ENCODE measurements around the gene VCL.
"Not testable (repeated sequence)": the region's sequence is repeated elsewhere in the genome, so short reads cannot be mapped to it uniquely, and the experiment has no call there.

Gene VCL

GRCh38 chr10:73963533-73963932, 34.4 kb upstream of the VCL start:
- not testable (repeated sequence) for H3K27ac ChIP-seq (ENCODE audit: low read depth, low read length)
- H3K4me1 ChIP-seq (ENCODE audit: control insufficient read depth, insufficient read depth, low read length), result peaks cover 29% of the 10 kb centered on the region

GRCh38 chr10:73964743-73965142, 33.2 kb upstream of the VCL start:
- Histone ChIP-seq H3K4me3 (ENCODE audit: low read depth, low read length) (no peak overlapping the region), H3K36me3 (ENCODE audit: control insufficient read depth, insufficient read depth, low read length) (no peaks in the 10 kb centered on the region), H3K27me3 (ENCODE audit: control insufficient read depth, insufficient read depth, low read length) (no peaks in the 10 kb centered on the region), H3K9me3 (ENCODE audit: control insufficient read depth, insufficient read depth, low read length) (no peaks in the 10 kb centered on the region), H3K9ac (ENCODE audit: low read depth, low read length) (no peak overlapping the region), H3K27ac (ENCODE audit: low read depth, low read length) (peak overlapping the region; percentile 100), H3K4me1 (ENCODE audit: control insufficient read depth, insufficient read depth, low read length) (peaks cover 39% of the 10 kb centered on the region)

More at GRCh38 chr10:73963533-73963932, 34.4 kb upstream of the VCL start:
- H3K27me3 ChIP-seq (ENCODE audit: control insufficient read depth, insufficient read depth, low read length); H3K36me3 ChIP-seq (ENCODE audit: control insufficient read depth, insufficient read depth, low read length); H3K9ac ChIP-seq (ENCODE audit: low read depth, low read length); H3K4me3 ChIP-seq (ENCODE audit: low read depth, low read length); H3K9me3 ChIP-seq (ENCODE audit: control insufficient read depth, insufficient read depth, low read length): not testable (repeated sequence)

- H3K27me3 ChIP-seq (ENCODE audit: control insufficient read depth, insufficient read depth, low read length); H3K9me3 ChIP-seq (ENCODE audit: control insufficient read depth, insufficient read depth, low read length); H3K36me3 ChIP-seq (ENCODE audit: control insufficient read depth, insufficient read depth, low read length): not testable (repeated sequence)
- peak overlapping the region; percentile 40 for H3K4me3 ChIP-seq (ENCODE audit: low read depth, low read length)
- H3K27ac ChIP-seq (ENCODE audit: low read depth, low read length), result peak overlapping the region; percentile 100
- peak overlapping the region; percentile 69 for H3K9ac ChIP-seq (ENCODE audit: low read depth, low read length)
- H3K4me1 ChIP-seq (ENCODE audit: control insufficient read depth, insufficient read depth, low read length), result peaks cover 42% of the 10 kb centered on the region
These were observed 32.5 kb upstream of the VCL start for GRCh38 chr10:73965267-73965889.

- Histone ChIP-seq H3K9me3 (ENCODE audit: control insufficient read depth, insufficient read depth, low read length) (no peaks in the 10 kb centered on the region), H3K9ac (ENCODE audit: low read depth, low read length) (peak overlapping the region; percentile 69), H3K36me3 (ENCODE audit: control insufficient read depth, insufficient read depth, low read length) (no peaks in the 10 kb centered on the region), H3K27me3 (ENCODE audit: control insufficient read depth, insufficient read depth, low read length) (no peaks in the 10 kb centered on the region), H3K4me3 (ENCODE audit: low read depth, low read length) (peak overlapping the region; percentile 40), H3K27ac (ENCODE audit: low read depth, low read length) (peak overlapping the region; percentile 100), H3K4me1 (ENCODE audit: control insufficient read depth, insufficient read depth, low read length) (peaks cover 42% of the 10 kb centered on the region)
These were observed 31.8 kb upstream of the VCL start for GRCh38 chr10:73965890-73966768.

GRCh38 chr10:73967022-73967429, 30.9 kb upstream of the VCL start:
- H3K9ac ChIP-seq (ENCODE audit: low read depth, low read length), result peak overlapping the region; percentile 69
- 0 out of 2 replicates have a peak overlapping the region, but pooled peaks have one; percentile 22 for H3K4me3 ChIP-seq (ENCODE audit: low read depth, low read length)
- no peaks in the 10 kb centered on the region for H3K27me3 ChIP-seq (ENCODE audit: control insufficient read depth, insufficient read depth, low read length)
- H3K27ac ChIP-seq (ENCODE audit: low read depth, low read length), result peak overlapping the region; percentile 100
- H3K9me3 ChIP-seq (ENCODE audit: control insufficient read depth, insufficient read depth, low read length), result no peaks in the 10 kb centered on the region
- no peaks in the 10 kb centered on the region for H3K36me3 ChIP-seq (ENCODE audit: control insufficient read depth, insufficient read depth, low read length)
- peaks cover 42% of the 10 kb centered on the region for H3K4me1 ChIP-seq (ENCODE audit: control insufficient read depth, insufficient read depth, low read length)

GRCh38 chr10:73967544-73967943, 30.4 kb upstream of the VCL start:
- Histone ChIP-seq H3K27ac (ENCODE audit: low read depth, low read length) (peak overlapping the region; percentile 100), H3K9me3 (ENCODE audit: control insufficient read depth, insufficient read depth, low read length) (no peaks in the 10 kb centered on the region), H3K4me1 (ENCODE audit: control insufficient read depth, insufficient read depth, low read length) (peaks cover 42% of the 10 kb centered on the region), H3K9ac (ENCODE audit: low read depth, low read length) (peak overlapping the region; percentile 69), H3K27me3 (ENCODE audit: control insufficient read depth, insufficient read depth, low read length) (no peaks in the 10 kb centered on the region), H3K36me3 (ENCODE audit: control insufficient read depth, insufficient read depth, low read length) (no peaks in the 10 kb centered on the region), H3K4me3 (ENCODE audit: low read depth, low read length) (no peak overlapping the region)

GRCh38 chr10:73968098-73968521, 29.8 kb upstream of the VCL start:
- Histone ChIP-seq H3K4me3 (ENCODE audit: low read depth, low read length) (no peak overlapping the region), H3K27ac (ENCODE audit: low read depth, low read length) (peak overlapping the region; percentile 100), H3K9me3 (ENCODE audit: control insufficient read depth, insufficient read depth, low read length) (no peaks in the 10 kb centered on the region), H3K4me1 (ENCODE audit: control insufficient read depth, insufficient read depth, low read length) (peaks cover 42% of the 10 kb centered on the region), H3K9ac (ENCODE audit: low read depth, low read length) (peak overlapping the region; percentile 69), H3K36me3 (ENCODE audit: control insufficient read depth, insufficient read depth, low read length) (no peaks in the 10 kb centered on the region), H3K27me3 (ENCODE audit: control insufficient read depth, insufficient read depth, low read length) (no peaks in the 10 kb centered on the region)

GRCh38 chr10:73969224-73969841, 28.6 kb upstream of the VCL start:
- no peak overlapping the region for H3K9ac ChIP-seq (ENCODE audit: low read depth, low read length)
- H3K4me1 ChIP-seq (ENCODE audit: control insufficient read depth, insufficient read depth, low read length), result peaks cover 42% of the 10 kb centered on the region
- no peaks in the 10 kb centered on the region for H3K27me3 ChIP-seq (ENCODE audit: control insufficient read depth, insufficient read depth, low read length)
- no peaks in the 10 kb centered on the region for H3K36me3 ChIP-seq (ENCODE audit: control insufficient read depth, insufficient read depth, low read length)
- H3K9me3 ChIP-seq (ENCODE audit: control insufficient read depth, insufficient read depth, low read length), result no peaks in the 10 kb centered on the region
- H3K4me3 ChIP-seq (ENCODE audit: low read depth, low read length), result no peak overlapping the region
- peak overlapping the region; percentile 100 for H3K27ac ChIP-seq (ENCODE audit: low read depth, low read length)

- Histone ChIP-seq H3K9me3 (ENCODE audit: control insufficient read depth, insufficient read depth, low read length) (no peaks in the 10 kb centered on the region), H3K36me3 (ENCODE audit: control insufficient read depth, insufficient read depth, low read length) (no peaks in the 10 kb centered on the region), H3K27ac (ENCODE audit: low read depth, low read length) (no peak overlapping the region), H3K9ac (ENCODE audit: low read depth, low read length) (no peak overlapping the region), H3K27me3 (ENCODE audit: control insufficient read depth, insufficient read depth, low read length) (no peaks in the 10 kb centered on the region), H3K4me3 (ENCODE audit: low read depth, low read length) (no peak overlapping the region), H3K4me1 (ENCODE audit: control insufficient read depth, insufficient read depth, low read length) (peaks cover 37% of the 10 kb centered on the region)
These were observed 27.1 kb upstream of the VCL start for GRCh38 chr10:73970845-73971244.

GRCh38 chr10:73971636-73972354, 26.1 kb upstream of the VCL start:
- Histone ChIP-seq H3K36me3 (ENCODE audit: control insufficient read depth, insufficient read depth, low read length) (no peaks in the 10 kb centered on the region), H3K4me1 (ENCODE audit: control insufficient read depth, insufficient read depth, low read length) (peaks cover 30% of the 10 kb centered on the region), H3K9ac (ENCODE audit: low read depth, low read length) (no peak overlapping the region), H3K4me3 (ENCODE audit: low read depth, low read length) (no peak overlapping the region), H3K27me3 (ENCODE audit: control insufficient read depth, insufficient read depth, low read length) (no peaks in the 10 kb centered on the region), H3K9me3 (ENCODE audit: control insufficient read depth, insufficient read depth, low read length) (no peaks in the 10 kb centered on the region), H3K27ac (ENCODE audit: low read depth, low read length) (no peak overlapping the region)

All from HUES48 (cell line).